GM21447 (cell line): ENCODE results near the gene RPL29.

Experiments used
- ATAC-seq: cut with Tn5 transposase; IDR thresholded peaks from one replicate; pipeline ENCODE4 v1.9.1; 2021; ENCODE audit not compliant: unreplicated experiment

The RPL29 gene

GRCh38 chr3:51983578-51984268 lies 12.0 kb downstream of the RPL29 start:
- no peak for ATAC-seq

- peak; percentile 72 for ATAC-seq
Measured at GRCh38 chr3:51982838-51983577, 12.7 kb downstream of the RPL29 start, which contains the start of gene ACY1. TSS of gene ACY1 (plus strand) at chr3:51983535. CDS start at chr3:51984065, 530 bp downstream.

GRCh38 chr3:51982352-51982837 lies 13.3 kb downstream of the RPL29 start:
- peak; percentile 57 for ATAC-seq

- no peak for ATAC-seq
Measured at GRCh38 chr3:51980253-51980652, 15.4 kb downstream of the RPL29 start.

- ATAC-seq, result no peak
Measured at GRCh38 chr3:51978143-51978502, 17.6 kb downstream of the RPL29 start.

- no peak for ATAC-seq
Measured at GRCh38 chr3:51977446-51978142, 18.1 kb downstream of the RPL29 start.

GRCh38 chr3:51975852-51976549 lies 19.7 kb downstream of the RPL29 start:
- no peak for ATAC-seq

GRCh38 chr3:51974963-51975851 lies 20.5 kb downstream of the RPL29 start, which contains the start of gene ABHD14A:
TSS of gene ABHD14A (plus strand) at chr3:51975064. CDS start at chr3:51975136, 72 bp downstream.
- ATAC-seq, result peak; percentile 39

GRCh38 chr3:51974277-51974962 lies 21.3 kb downstream of the RPL29 start:
- ATAC-seq, result peak; percentile 14

GRCh38 chr3:51971350-51971749 lies 24.3 kb downstream of the RPL29 start:
- ATAC-seq, result no peak

GRCh38 chr3:51970606-51971300 lies 24.9 kb downstream of the RPL29 start:
- ATAC-seq, result no peak

- ATAC-seq, result no peak
Measured at GRCh38 chr3:51969841-51970240, 25.9 kb downstream of the RPL29 start.

- ATAC-seq, result no peak
Measured at GRCh38 chr3:51968883-51969678, 26.6 kb downstream of the RPL29 start.

GRCh38 chr3:51968170-51968775 lies 27.4 kb downstream of the RPL29 start:
- ATAC-seq, result no peak

GRCh38 chr3:51967384-51968169 lies 28.1 kb downstream of the RPL29 start, which contains the start of gene PCBP4:
TSS of gene PCBP4 (minus strand) at chr3:51967454. CDS start at chr3:51961240, 6,214 bp downstream.
- ATAC-seq, result peak; percentile 48

GRCh38 chr3:51966922-51967383 lies 28.7 kb downstream of the RPL29 start:
- peak; percentile 50 for ATAC-seq
